GM06990 (cell line): Measurements from ENCODE around the gene COG3.

ENCODE experiments used
- DNase-seq: peaks from one replicate; pipeline ENCODE4 v3.0.0-alpha.2; 2011; ENCODE audit not compliant: insufficient read length; ENCODE audit errors: extremely low read depth
- H3K27me3 ChIP-seq: replicated peaks from 2 replicates; pipeline ENCODE4 v1.6.0; 2011; ENCODE audit warnings: low read length; ENCODE audit not compliant: control insufficient read depth, insufficient read depth
- H3K36me3 ChIP-seq: 2 replicates; pipeline ENCODE4 v1.5.1; 2011; ENCODE audit warnings: low read length; ENCODE audit not compliant: control insufficient read depth, insufficient read depth
- H3K4me3 ChIP-seq: replicated peaks from 2 replicates; pipeline ENCODE4 v1.5.1; 2011; ENCODE audit warnings: low read depth, mild to moderate bottlenecking, control low read depth, low read length
- TF ChIP-seq, protein P1 (sequence below): IDR thresholded peaks from 2 replicates; pipeline ENCODE4 v1.5.1; 2011; ENCODE audit warnings: low read length, control low read depth, mild to moderate bottlenecking, inconsistent platforms; ENCODE audit not compliant: insufficient read depth, poor library complexity, severe bottlenecking

COG3 gene

DNA sequence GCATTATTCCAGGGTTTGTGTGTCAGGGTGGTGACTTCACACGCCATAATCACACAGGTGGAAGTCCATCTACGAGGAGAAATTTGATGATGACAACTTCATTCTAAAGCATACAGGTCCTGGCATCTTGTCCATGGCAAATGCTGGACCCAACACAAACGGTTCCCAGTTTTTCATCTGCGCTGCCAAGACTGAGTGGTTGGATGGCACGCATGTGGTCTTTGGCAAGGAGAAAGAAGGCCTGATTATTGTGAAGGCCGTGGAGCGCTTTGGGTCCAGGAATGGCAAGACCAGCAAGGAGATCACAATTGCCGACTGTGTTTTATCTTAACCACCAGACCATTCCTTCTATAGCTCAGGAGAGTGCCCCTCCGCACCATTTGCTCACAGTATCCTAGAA is 28.4 kb upstream of the COG3 start:
- TF ChIP-seq, protein P1, sequence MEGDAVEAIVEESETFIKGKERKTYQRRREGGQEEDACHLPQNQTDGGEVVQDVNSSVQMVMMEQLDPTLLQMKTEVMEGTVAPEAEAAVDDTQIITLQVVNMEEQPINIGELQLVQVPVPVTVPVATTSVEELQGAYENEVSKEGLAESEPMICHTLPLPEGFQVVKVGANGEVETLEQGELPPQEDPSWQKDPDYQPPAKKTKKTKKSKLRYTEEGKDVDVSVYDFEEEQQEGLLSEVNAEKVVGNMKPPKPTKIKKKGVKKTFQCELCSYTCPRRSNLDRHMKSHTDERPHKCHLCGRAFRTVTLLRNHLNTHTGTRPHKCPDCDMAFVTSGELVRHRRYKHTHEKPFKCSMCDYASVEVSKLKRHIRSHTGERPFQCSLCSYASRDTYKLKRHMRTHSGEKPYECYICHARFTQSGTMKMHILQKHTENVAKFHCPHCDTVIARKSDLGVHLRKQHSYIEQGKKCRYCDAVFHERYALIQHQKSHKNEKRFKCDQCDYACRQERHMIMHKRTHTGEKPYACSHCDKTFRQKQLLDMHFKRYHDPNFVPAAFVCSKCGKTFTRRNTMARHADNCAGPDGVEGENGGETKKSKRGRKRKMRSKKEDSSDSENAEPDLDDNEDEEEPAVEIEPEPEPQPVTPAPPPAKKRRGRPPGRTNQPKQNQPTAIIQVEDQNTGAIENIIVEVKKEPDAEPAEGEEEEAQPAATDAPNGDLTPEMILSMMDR, result no peak
- Histone ChIP-seq H3K27me3 (no peaks in the 10 kb centered on the region), H3K4me3 (no peak overlapping the region), H3K36me3 (no peaks in the 10 kb centered on the region)
- DNase-seq, result no peak

DNA sequence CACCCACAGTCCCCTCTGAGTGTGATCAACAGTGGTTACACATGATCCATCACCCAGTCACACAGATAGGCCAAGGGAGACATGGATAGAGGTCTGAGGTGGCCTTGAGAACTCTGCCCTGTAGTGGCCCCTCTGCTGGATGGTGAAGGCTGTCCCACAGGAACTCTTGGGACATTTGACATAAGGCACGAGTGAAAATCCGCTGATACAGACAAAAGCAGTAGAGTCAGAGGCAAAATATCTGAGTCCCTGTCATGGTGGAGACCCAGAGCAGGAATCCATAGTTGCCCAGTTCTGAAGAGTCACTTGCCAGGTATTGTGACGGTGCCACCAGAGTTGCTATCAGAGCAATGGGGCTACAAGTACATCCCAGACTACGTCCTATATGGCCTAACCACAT is 27.8 kb upstream of the COG3 start:
- H3K27me3 ChIP-seq, result no peaks in the 10 kb centered on the region
- no peaks in the 10 kb centered on the region for H3K36me3 ChIP-seq
- TF ChIP-seq, protein P1, result no peak
- DNase-seq, result no peak
- no peak overlapping the region for H3K4me3 ChIP-seq

DNA sequence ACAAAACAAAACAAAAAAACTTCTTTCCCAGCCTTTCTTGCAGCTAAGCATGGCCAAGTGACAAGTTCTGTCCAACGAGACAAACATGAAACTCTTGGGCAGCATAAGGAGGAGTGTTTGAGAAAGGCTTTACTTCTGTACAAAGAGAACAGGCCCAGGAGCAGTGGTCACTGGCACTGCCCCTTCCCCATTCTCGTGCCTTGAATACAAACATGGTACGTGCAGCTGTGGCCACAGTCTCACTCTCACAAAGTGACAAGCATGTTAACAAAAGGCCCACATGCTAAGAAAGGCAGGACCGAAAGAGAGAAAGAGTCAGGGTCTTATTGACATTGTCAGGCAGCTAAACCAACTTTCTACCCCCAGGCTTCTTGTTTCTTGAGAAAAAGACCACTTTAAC is 26.8 kb upstream of the COG3 start:
- H3K36me3 ChIP-seq, result no peaks in the 10 kb centered on the region
- H3K4me3 ChIP-seq, result no peak overlapping the region
- no peaks in the 10 kb centered on the region for H3K27me3 ChIP-seq
- TF ChIP-seq, protein P1, result no peak
- no peak for DNase-seq

DNA sequence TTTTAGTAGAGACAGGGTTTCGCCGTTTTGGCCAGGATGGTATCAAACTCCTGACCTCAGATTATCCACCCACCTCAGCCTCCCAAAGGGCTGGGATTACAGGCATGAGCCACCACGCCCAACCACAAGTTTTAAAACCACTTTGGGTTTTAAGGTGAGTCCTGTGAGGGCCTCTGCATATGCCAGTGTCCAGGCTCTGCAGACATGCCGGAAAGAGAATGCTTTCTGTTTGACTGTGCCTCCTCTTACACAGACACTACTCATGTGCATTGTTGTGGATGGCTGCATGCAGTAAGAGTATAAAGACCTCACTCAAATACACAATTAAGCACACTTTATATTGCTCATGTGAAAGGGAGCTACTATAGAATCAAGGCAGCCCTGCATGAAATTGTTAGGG is 25.7 kb upstream of the COG3 start:
- TF ChIP-seq, protein P1, result no peak
- H3K27me3 ChIP-seq, result no peaks in the 10 kb centered on the region
- no peak overlapping the region for H3K4me3 ChIP-seq
- H3K36me3 ChIP-seq, result no peaks in the 10 kb centered on the region
- DNase-seq, result no peak

DNA sequence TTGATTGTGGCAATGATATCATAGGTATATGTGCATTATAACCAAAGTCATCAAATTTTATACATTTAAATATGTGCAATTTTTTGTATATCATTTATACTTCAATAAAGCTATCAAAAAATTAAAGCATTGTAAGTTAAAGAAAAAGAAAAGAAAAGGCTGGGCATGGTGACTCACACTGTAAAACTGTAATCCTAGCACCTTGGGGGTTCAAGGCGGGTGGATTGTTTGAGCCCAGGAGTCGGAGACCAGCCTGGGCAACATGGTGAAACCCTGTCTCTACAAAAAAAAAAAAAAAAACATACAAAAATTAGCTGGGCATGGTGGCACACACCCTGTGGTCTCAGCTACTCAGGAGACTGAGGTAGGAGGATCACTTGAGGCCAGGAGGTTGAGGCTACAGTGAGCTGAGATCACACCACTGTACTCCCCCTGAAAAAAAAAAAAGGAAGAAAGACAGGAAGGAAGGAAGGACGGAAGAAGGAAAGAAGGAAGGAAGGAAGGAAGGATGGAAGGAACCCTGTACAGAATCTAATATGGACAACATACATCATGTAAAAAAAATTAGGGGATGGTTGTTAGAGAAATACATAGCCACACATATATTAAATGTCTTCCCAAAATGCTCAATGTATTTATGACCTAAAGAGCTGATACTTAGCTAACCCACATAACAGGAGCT is 24.8 kb upstream of the COG3 start:
- no peaks in the 10 kb centered on the region for H3K27me3 ChIP-seq
- TF ChIP-seq, protein P1, result no peak
- H3K36me3 ChIP-seq, result no peaks in the 10 kb centered on the region
- no peak for DNase-seq
- H3K4me3 ChIP-seq, result no peak overlapping the region

DNA sequence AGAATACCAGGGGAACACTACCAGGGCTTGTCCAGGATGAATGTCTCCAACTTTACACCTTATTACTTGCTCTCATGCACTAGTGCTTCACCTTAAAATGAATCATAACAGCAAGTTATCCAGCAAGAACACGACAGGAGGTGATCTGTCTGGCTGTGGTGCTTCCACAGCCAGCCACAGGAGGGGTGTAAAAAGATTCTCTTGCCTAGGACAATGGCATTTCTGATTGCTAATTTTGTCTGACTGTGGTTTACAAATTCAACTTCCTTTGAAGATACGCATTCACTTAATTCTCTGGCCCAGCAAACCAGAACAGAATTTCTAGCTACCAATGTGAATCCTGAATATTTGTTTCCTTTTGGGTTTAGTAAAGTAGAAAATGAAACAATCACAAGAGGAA is 23.1 kb upstream of the COG3 start:
- TF ChIP-seq, protein P1, result peak; percentile 29
- Histone ChIP-seq H3K27me3 (no peaks in the 10 kb centered on the region; the same call in 1 of the 2 replicates), H3K4me3 (no peak overlapping the region), H3K36me3 (no peaks in the 10 kb centered on the region)
- peak; percentile 46 for DNase-seq
